HepG2 (cell line): ENCODE measurements around the gene GTF2A1L.

Experiments
- ARID4A ChIP-seq: sonication (generic); formaldehyde crosslinking; IDR thresholded peaks from 2 replicates; pipeline ENCODE4 v1.5.0; 2020; ENCODE audit warnings: mild to moderate bottlenecking, missing genetic modification reagents, borderline replicate concordance
- BRCA1 ChIP-seq: sonication (generic); formaldehyde crosslinking; IDR thresholded peaks from 2 replicates; pipeline ENCODE4 v1.4.0; 2020; ENCODE audit warnings: missing genetic modification reagents
- PAWR ChIP-seq: sonication (generic); formaldehyde crosslinking; IDR thresholded peaks from 2 replicates; pipeline ENCODE4 v1.4.0; 2020; ENCODE audit warnings: missing genetic modification reagents, mild to moderate bottlenecking, borderline replicate concordance
- POLR2A ChIP-seq, 2 experiments: IDR thresholded peaks; 2 replicates each; pipeline ENCODE4 v1.6.1; 2011; ENCODE audit warnings: low read depth in 2 of 2, low read length in 2 of 2, mild to moderate bottlenecking in 1 of 2, moderate library complexity in 1 of 2; ENCODE audit not compliant: insufficient read depth in 1 of 2
- TP53 ChIP-seq: sonication (generic); formaldehyde crosslinking; conservative IDR thresholded peaks from 2 replicates; pipeline ENCODE4 v1.4.0; 2020; ENCODE audit warnings: missing genetic modification reagents
- ZNF503 ChIP-seq: sonication (generic); formaldehyde crosslinking; IDR thresholded peaks from 2 replicates; pipeline ENCODE4 v1.4.0; 2020; ENCODE audit warnings: missing genetic modification reagents
- TF ChIP-seq, protein P1 (sequence below): sonication (generic); formaldehyde crosslinking; IDR thresholded peaks from 2 replicates; pipeline ENCODE4 v1.5.0; 2020; ENCODE audit warnings: mild to moderate bottlenecking, missing genetic modification reagents, moderate library complexity

DNA sequence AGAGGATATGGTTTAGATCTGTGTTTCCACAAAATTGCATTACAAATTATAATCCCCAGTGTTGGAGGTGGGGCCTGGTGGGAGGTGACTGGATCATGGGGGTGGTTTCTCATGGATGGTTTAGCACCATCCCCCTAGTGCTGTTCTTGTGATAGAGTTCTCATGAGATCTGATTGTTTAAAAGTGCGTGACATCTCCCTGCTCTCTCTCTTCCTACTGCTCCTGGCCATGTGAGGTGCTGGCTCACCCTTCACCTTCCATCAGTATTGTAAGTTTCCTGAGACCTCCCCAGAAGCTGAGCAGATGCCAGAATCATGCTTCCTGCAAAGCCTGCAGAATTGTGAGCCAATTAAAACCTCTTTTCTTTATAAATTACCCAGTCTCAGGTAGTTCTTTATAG is 104.7 kb downstream of the GTF2A1L start:
- no peak for TF ChIP-seq PAWR
- TF ChIP-seq ARID4A: no peak
- TF ChIP-seq ZNF503: no peak
- no peak for TF ChIP-seq POLR2A (IDR thresholded peaks at IDR 0.05; ENCODE audit: insufficient read depth in 1 of 2, low read depth in 2 of 2, low read length in 2 of 2)
- TF ChIP-seq TP53 (CRISPR knock-in tag): no peak
- TF ChIP-seq, protein P1, sequence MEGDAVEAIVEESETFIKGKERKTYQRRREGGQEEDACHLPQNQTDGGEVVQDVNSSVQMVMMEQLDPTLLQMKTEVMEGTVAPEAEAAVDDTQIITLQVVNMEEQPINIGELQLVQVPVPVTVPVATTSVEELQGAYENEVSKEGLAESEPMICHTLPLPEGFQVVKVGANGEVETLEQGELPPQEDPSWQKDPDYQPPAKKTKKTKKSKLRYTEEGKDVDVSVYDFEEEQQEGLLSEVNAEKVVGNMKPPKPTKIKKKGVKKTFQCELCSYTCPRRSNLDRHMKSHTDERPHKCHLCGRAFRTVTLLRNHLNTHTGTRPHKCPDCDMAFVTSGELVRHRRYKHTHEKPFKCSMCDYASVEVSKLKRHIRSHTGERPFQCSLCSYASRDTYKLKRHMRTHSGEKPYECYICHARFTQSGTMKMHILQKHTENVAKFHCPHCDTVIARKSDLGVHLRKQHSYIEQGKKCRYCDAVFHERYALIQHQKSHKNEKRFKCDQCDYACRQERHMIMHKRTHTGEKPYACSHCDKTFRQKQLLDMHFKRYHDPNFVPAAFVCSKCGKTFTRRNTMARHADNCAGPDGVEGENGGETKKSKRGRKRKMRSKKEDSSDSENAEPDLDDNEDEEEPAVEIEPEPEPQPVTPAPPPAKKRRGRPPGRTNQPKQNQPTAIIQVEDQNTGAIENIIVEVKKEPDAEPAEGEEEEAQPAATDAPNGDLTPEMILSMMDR (CRISPR knock-in tag): no peak
- no peak for TF ChIP-seq BRCA1 (CRISPR knock-in tag)
